T-helper 2 cell treated with Interferon-gamma antibody and Interleukin-4, amounts not matched to agents 100 ng/mL and 5 ng/mL, for 36 hours (primary cell): ENCODE measurements around the gene C16orf86. TPM values are rescaled to one million over a fixed set of nuclear protein-coding genes. Genes with fewer than 3 reads are reported as not detected.

Source experiments
- total RNA-seq: library from RNA; stranded (reverse); gene quantifications from 2 replicates; pipeline ENCODE4 v1.2.3, GENCODE V29; 2022

C16orf86 gene
- total RNA-seq, 1 donor from 2014 or later = 0.95 TPM

Other genes with a start within 250 kb of the C16orf86 start
- gene HSD11B2, start 235.7 kb upstream of the C16orf86 start, total RNA-seq = 0.36 and 0.93 TPM in 2 replicates
- 57.2 and 59.6 TPM in 2 replicates for gene ATP6V0D1, start 185.7 kb upstream of the C16orf86 start, total RNA-seq
- gene AGRP, start 183.3 kb upstream of the C16orf86 start, total RNA-seq = not detected in 2 replicates
- gene RIPOR1, start 138.0 kb upstream of the C16orf86 start, total RNA-seq = 14.4 and 14.5 TPM in 2 replicates
- gene CTCF, start 104.3 kb upstream of the C16orf86 start, total RNA-seq = 82.9 and 84.0 TPM in 2 replicates
- 178 and 195 TPM in 2 replicates for gene CARMIL2, start 21.7 kb upstream of the C16orf86 start, total RNA-seq
- 39.1 and 41.1 TPM in 2 replicates for gene ACD, start 6.6 kb upstream of the C16orf86 start, total RNA-seq
- 10.1 TPM in 2 replicates for gene PARD6A, start 5.9 kb upstream of the C16orf86 start, total RNA-seq
- 5.1 and 6.8 TPM in 2 replicates for gene ENKD1, start 64 bp upstream of the C16orf86 start, total RNA-seq
- gene GFOD2, start 52.5 kb downstream of the C16orf86 start, total RNA-seq = 12.1 and 14.2 TPM in 2 replicates
- 22.7 and 23.2 TPM in 2 replicates for gene RANBP10, start 139.7 kb downstream of the C16orf86 start, total RNA-seq
- 0.36 and 0.73 TPM in 2 replicates for gene TSNAXIP1, start 140.1 kb downstream of the C16orf86 start, total RNA-seq
- 44.3 and 45.8 TPM in 2 replicates for gene THAP11, start 175.5 kb downstream of the C16orf86 start, total RNA-seq
- gene NUTF2, start 180.1 kb downstream of the C16orf86 start, total RNA-seq = 138 and 143 TPM in 2 replicates
- gene CENPT, start 180.9 kb downstream of the C16orf86 start, total RNA-seq = 54.2 and 54.4 TPM in 2 replicates
- 106 and 112 TPM in 2 replicates for gene EDC4, start 206.2 kb downstream of the C16orf86 start, total RNA-seq
- gene NRN1L, start 218.1 kb downstream of the C16orf86 start, total RNA-seq = 0.61 and 0.84 TPM in 2 replicates
- gene PSKH1, start 226.4 kb downstream of the C16orf86 start, total RNA-seq = 20.7 and 22.1 TPM in 2 replicates